HepG2 (cell line): Measurements from ENCODE around the gene PLCL2. TPM values are rescaled to one million over a fixed set of nuclear protein-coding genes. Genes with fewer than 3 reads are reported as not detected.

Source experiments
- ATAC-seq: fragments of 200-7000 bp; cut with Tn5 transposase; 3 replicates; pipeline ENCODE4 v1.9.1; 2020; ENCODE audit warnings: mild to moderate bottlenecking, moderate library complexity
- BruUV-seq: library from RNA; stranded (reverse); fragments of 400-500 nt; replicated peaks from 2 replicates; lab custom pipeline; 2021; lab: Mats Ljungman, UMichigan
- CTCF ChIA-PET: fragments of 300-600 bp; formaldehyde crosslinking; extraction: SDS; loops from one replicate; lab custom pipeline; 2021; ENCODE audit warnings: low total read pairs, inconsistent platforms, low intra/inter-chr PET ratio; lab: Yijun Ruan, JAX
- POLR2A ChIA-PET: fragments of 350-600 bp; sonication (Branson Sonifier 250); formaldehyde crosslinking; loops from one replicate; lab custom pipeline; 2020; ENCODE audit warnings: antibody characterized with exemption, inconsistent platforms; lab: Yijun Ruan, JAX
- DNase-seq: peaks from one replicate; pipeline ENCODE4 v3.0.0-alpha.2; 2015; ENCODE audit warnings: low spot score
- FAIRE-seq: peaks from 3 replicates; lab custom pipeline; 2011; peaks lifted over from hg19 to GRCh38; lab: Jason Lieb, UNC
- H2AFZ ChIP-seq: one replicate; pipeline ENCODE4 v1.6.1; 2011; ENCODE audit warnings: low read length, inconsistent platforms
- H3K27ac ChIP-seq: fragments of 300-600 bp; 3 replicates; pipeline ENCODE4 v1.8.0; 2011; ENCODE audit warnings: mixed run types, mild to moderate bottlenecking, mixed read lengths, low read length, inconsistent platforms; ENCODE audit not compliant: insufficient read depth; ENCODE audit errors: extremely low read length
- H3K27me3 ChIP-seq, 2 experiments: fragments of 200-600 bp in 1 of 2; 2 replicates in 1 of 2; 3 replicates in 1 of 2; pipeline versions ENCODE4 v1.6.0 to v1.8.0; 2011; ENCODE audit warnings: low read length in 2 of 2, mild to moderate bottlenecking in 2 of 2, moderate library complexity in 2 of 2, inconsistent platforms in 1 of 2; ENCODE audit not compliant: insufficient read depth in 2 of 2, control insufficient read depth in 1 of 2
- H3K36me3 ChIP-seq, 2 experiments: fragments of 200-600 bp in 1 of 2; replicated peaks in 1 of 2; 2 replicates in 1 of 2; 3 replicates in 1 of 2; pipeline versions ENCODE4 v1.5.1 to v1.8.0; 2011; ENCODE audit warnings: low read length in 2 of 2, inconsistent platforms in 1 of 2; ENCODE audit not compliant: insufficient read depth in 2 of 2, control insufficient read depth in 1 of 2
- H3K4me1 ChIP-seq: 2 replicates; pipeline ENCODE4 v1.5.1; 2012; ENCODE audit warnings: low read length, inconsistent platforms; ENCODE audit not compliant: insufficient read depth
- H3K4me2 ChIP-seq: 2 replicates; pipeline ENCODE4 v1.6.0; 2011; ENCODE audit warnings: low read depth, low read length, inconsistent platforms
- H3K4me3 ChIP-seq, 3 experiments: fragments of 200-600 bp in 1 of 3; sonication (generic), shearing (Covaris generic) in 1 of 3; replicated peaks in 1 of 3; 2 replicates each; pipeline ENCODE4 v1.5.1; 2011 to 2016; ENCODE audit warnings: low read length in 3 of 3, inconsistent platforms in 2 of 3, low read depth in 2 of 3, mild to moderate bottlenecking in 2 of 3, control low read depth in 1 of 3, mixed read lengths in 1 of 3; ENCODE audit not compliant: insufficient read depth in 1 of 3
- H3K79me2 ChIP-seq: one replicate; pipeline ENCODE4 v1.6.1; 2011; ENCODE audit warnings: low read length, inconsistent platforms; ENCODE audit not compliant: insufficient read depth
- H3K9ac ChIP-seq: 2 replicates; pipeline ENCODE4 v1.6.0; 2011; ENCODE audit warnings: mild to moderate bottlenecking, low read depth, low read length, inconsistent platforms; ENCODE audit not compliant: insufficient read depth
- H3K9me3 ChIP-seq: 2 replicates; pipeline ENCODE4 v1.5.1; 2012; ENCODE audit warnings: mild to moderate bottlenecking, low read length
- H4K20me1 ChIP-seq: 2 replicates; pipeline ENCODE4 v1.6.0; 2011; ENCODE audit warnings: inconsistent platforms, mild to moderate bottlenecking, low read length, moderate library complexity; ENCODE audit not compliant: insufficient read depth
- ARHGAP35 ChIP-seq: sonication (generic); formaldehyde crosslinking; IDR thresholded peaks from 2 replicates; pipeline ENCODE4 v1.9.0; 2022; ENCODE audit warnings: mild to moderate bottlenecking, inconsistent platforms, moderate library complexity, missing genetic modification reagents, borderline replicate concordance
- MXD4 ChIP-seq: IDR thresholded peaks from 2 replicates; pipeline ENCODE4 v1.6.1; 2016; ENCODE audit warnings: mild to moderate bottlenecking, missing biosample characterization, missing genetic modification reagents
- PLRG1 ChIP-seq: fragments of 450-650 bp; conservative IDR thresholded peaks from 2 replicates; pipeline ENCODE4 v1.6.1; 2016
- RAD51 ChIP-seq: fragments of 450-650 bp; IDR thresholded peaks from 2 replicates; pipeline ENCODE4 v1.6.1; 2016; ENCODE audit warnings: borderline replicate concordance
- REPIN1 ChIP-seq: sonication (generic); formaldehyde crosslinking; IDR thresholded peaks from 2 replicates; pipeline ENCODE4 v1.8.0; 2022; ENCODE audit warnings: missing genetic modification reagents, low read depth, mild to moderate bottlenecking, borderline replicate concordance
- SMARCE1 ChIP-seq: fragments of 450-650 bp; IDR thresholded peaks from 2 replicates; pipeline ENCODE4 v1.6.1; 2017; ENCODE audit warnings: borderline replicate concordance
- ZNF224 ChIP-seq: sonication (generic); formaldehyde crosslinking; IDR thresholded peaks from 2 replicates; pipeline ENCODE4 v1.5.0; 2020; ENCODE audit warnings: mild to moderate bottlenecking, missing genetic modification reagents
- ZNF33A ChIP-seq: sonication (generic); formaldehyde crosslinking; IDR thresholded peaks from 2 replicates; pipeline ENCODE4 v1.5.1; 2020; ENCODE audit warnings: missing genetic modification reagents, mild to moderate bottlenecking, moderate library complexity, borderline replicate concordance
- ZNF350 ChIP-seq: sonication (generic); formaldehyde crosslinking; IDR thresholded peaks from 2 replicates; pipeline ENCODE4 v1.4.0; 2020; ENCODE audit warnings: mild to moderate bottlenecking, low read depth, missing genetic modification reagents, borderline replicate concordance
- ZNF451 ChIP-seq: sonication (generic); formaldehyde crosslinking; IDR thresholded peaks from 2 replicates; pipeline ENCODE4 v1.5.0; 2020; ENCODE audit warnings: mild to moderate bottlenecking, missing genetic modification reagents
- WGBS: methylation state at CpG from one replicate; pipeline ENCODE4 v1.1.6; 2017; ENCODE audit warnings: low lambda C conversion rate; 5-methylcytosine and 5-hydroxymethylcytosine counted together
- in situ Hi-C: cut with HindIII; loops from 2 replicates; pipeline ENCODE4 v1.10.0; 2017; ENCODE audit warnings: low pct_unique_long_range_greater_than_20kb; ENCODE audit not compliant: extremely low pct_ligation_motif_present
- intact Hi-C: fragments of 100-400 bp; cut with micrococcal nuclease; formaldehyde crosslinking; loops from one replicate; pipeline ENCODE4 v1.10.0; 2022; ENCODE audit not compliant: unreplicated experiment
- polyA plus RNA-seq, 8 experiments: library from polyadenylated mRNA; depleted of rRNA in 3 of 8; stranded (reverse) in 7 of 8; unstranded in 1 of 8; fragments of >200 nt; fragmentation: Illumina TruSeq in 4 of 8; extraction: Trizol in 4 of 8; gene quantifications; 2 replicates each; pipeline versions ENCODE4 v1.2.1 to v1.2.3, GENCODE V29; 2011 to 2016; ENCODE audit warnings: low read depth in 4 of 8, missing spikeins in 1 of 8, mixed read lengths in 1 of 8; ENCODE audit not compliant: insufficient read depth in 1 of 8
- total RNA-seq, 5 experiments: library from RNA; depleted of rRNA; stranded (reverse); fragments of >200 nt; fragmentation: Illumina TruSeq; extraction: Trizol; gene quantifications; 2 replicates each; pipeline ENCODE4 v1.2.3, GENCODE V29; 2016; ENCODE audit warnings: low read depth in 1 of 5
- TF ChIP-seq, protein P1 (sequence below): IDR thresholded peaks from 2 replicates; pipeline ENCODE4 v1.6.1; 2012; ENCODE audit warnings: inconsistent platforms
- TF ChIP-seq, protein P2 (sequence below): IDR thresholded peaks from 2 replicates; pipeline ENCODE4 v1.6.1; 2016; ENCODE audit warnings: mild to moderate bottlenecking
- TF ChIP-seq, protein P3 (sequence below): IDR thresholded peaks from 2 replicates; pipeline ENCODE4 v1.6.1; 2016; ENCODE audit warnings: control low read depth
- TF ChIP-seq, protein P4 (sequence below): sonication (generic); formaldehyde crosslinking; IDR thresholded peaks from 2 replicates; pipeline ENCODE4 v1.4.0; 2020; ENCODE audit warnings: missing genetic modification reagents
- TF ChIP-seq, protein P5 (sequence below): sonication (generic); formaldehyde crosslinking; conservative IDR thresholded peaks from 2 replicates; pipeline ENCODE4 v1.5.0; 2020; ENCODE audit warnings: missing genetic modification reagents

PLCL2 gene
- total and polyA plus RNA-seq, 2 of the 13 experiments (the other 11 are each of a cell fraction or from before 2014, with no cell fraction given) = not detected

DNA sequence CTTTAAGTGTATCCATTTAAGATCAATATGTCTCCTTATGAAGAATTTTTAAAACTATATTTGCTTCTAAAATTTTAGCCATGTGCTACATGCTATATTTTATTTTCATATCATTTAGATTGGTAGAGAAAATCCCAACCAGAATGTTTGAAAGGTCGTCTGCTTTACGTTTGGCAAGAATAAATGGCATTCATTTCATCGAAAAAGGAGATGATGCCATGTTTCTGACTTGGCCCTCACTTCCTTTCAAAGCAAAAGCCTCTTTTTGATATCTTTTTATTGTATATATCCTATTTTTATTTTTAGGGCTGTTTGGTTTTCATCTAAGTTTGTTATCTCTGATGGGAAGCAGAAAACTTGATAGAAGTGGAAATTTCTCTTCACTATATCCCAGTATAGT is 176.2 kb downstream of the PLCL2 start:
- no peak for TF ChIP-seq RAD51
- no peak for TF ChIP-seq ZNF224 (CRISPR knock-in tag)
- TF ChIP-seq ZNF33A (CRISPR knock-in tag) = no peak
- TF ChIP-seq MXD4 = no peak
- no peak for TF ChIP-seq PLRG1
- no peak for TF ChIP-seq REPIN1 (CRISPR knock-in tag)
- TF ChIP-seq, protein P1, sequence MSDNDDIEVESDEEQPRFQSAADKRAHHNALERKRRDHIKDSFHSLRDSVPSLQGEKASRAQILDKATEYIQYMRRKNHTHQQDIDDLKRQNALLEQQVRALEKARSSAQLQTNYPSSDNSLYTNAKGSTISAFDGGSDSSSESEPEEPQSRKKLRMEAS = no peak
- TF ChIP-seq ARHGAP35 (CRISPR knock-in tag) = no peak
- TF ChIP-seq, protein P2, sequence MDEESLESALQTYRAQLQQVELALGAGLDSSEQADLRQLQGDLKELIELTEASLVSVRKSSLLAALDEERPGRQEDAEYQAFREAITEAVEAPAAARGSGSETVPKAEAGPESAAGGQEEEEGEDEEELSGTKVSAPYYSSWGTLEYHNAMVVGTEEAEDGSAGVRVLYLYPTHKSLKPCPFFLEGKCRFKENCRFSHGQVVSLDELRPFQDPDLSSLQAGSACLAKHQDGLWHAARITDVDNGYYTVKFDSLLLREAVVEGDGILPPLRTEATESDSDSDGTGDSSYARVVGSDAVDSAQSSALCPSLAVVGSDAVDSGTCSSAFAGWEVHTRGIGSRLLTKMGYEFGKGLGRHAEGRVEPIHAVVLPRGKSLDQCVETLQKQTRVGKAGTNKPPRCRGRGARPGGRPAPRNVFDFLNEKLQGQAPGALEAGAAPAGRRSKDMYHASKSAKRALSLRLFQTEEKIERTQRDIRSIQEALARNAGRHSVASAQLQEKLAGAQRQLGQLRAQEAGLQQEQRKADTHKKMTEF (CRISPR knock-in tag) = no peak
- TF ChIP-seq, protein P3, sequence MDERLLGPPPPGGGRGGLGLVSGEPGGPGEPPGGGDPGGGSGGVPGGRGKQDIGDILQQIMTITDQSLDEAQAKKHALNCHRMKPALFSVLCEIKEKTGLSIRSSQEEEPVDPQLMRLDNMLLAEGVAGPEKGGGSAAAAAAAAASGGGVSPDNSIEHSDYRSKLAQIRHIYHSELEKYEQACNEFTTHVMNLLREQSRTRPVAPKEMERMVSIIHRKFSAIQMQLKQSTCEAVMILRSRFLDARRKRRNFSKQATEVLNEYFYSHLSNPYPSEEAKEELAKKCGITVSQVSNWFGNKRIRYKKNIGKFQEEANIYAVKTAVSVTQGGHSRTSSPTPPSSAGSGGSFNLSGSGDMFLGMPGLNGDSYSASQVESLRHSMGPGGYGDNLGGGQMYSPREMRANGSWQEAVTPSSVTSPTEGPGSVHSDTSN (CRISPR knock-in tag) = no peak
- TF ChIP-seq ZNF350 = no peak
- TF ChIP-seq, protein P4, sequence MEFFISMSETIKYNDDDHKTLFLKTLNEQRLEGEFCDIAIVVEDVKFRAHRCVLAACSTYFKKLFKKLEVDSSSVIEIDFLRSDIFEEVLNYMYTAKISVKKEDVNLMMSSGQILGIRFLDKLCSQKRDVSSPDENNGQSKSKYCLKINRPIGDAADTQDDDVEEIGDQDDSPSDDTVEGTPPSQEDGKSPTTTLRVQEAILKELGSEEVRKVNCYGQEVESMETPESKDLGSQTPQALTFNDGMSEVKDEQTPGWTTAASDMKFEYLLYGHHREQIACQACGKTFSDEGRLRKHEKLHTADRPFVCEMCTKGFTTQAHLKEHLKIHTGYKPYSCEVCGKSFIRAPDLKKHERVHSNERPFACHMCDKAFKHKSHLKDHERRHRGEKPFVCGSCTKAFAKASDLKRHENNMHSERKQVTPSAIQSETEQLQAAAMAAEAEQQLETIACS (CRISPR knock-in tag) = no peak
- TF ChIP-seq, protein P5, sequence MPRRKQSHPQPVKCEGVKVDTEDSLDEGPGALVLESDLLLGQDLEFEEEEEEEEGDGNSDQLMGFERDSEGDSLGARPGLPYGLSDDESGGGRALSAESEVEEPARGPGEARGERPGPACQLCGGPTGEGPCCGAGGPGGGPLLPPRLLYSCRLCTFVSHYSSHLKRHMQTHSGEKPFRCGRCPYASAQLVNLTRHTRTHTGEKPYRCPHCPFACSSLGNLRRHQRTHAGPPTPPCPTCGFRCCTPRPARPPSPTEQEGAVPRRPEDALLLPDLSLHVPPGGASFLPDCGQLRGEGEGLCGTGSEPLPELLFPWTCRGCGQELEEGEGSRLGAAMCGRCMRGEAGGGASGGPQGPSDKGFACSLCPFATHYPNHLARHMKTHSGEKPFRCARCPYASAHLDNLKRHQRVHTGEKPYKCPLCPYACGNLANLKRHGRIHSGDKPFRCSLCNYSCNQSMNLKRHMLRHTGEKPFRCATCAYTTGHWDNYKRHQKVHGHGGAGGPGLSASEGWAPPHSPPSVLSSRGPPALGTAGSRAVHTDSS (CRISPR knock-in tag) = no peak
- no peak for TF ChIP-seq SMARCE1
- no peak for TF ChIP-seq ZNF451
- H3K27ac ChIP-seq = no peak overlapping the region
- ChIA-PET CTCF (no interaction called here), POLR2A (no interaction called here)
- H3K79me2 ChIP-seq = no peaks in the 10 kb centered on the region
- H2AFZ ChIP-seq = no peak overlapping the region
- in situ Hi-C loops (no loop called here), intact Hi-C loops (no loop called here)
- FAIRE-seq (no peak), ATAC-seq (no peak), DNase-seq (no peak)
- 3% methylated on average over 3 of the region's 3 CpGs for WGBS
- BruUV-seq = no TSS peak
- no peaks in the 10 kb centered on the region; a peak in 1 of 5 replicates for H3K27me3 ChIP-seq
- no peak overlapping the region for H3K4me2 ChIP-seq
- H3K4me3 ChIP-seq = no peak overlapping the region
- H3K9ac ChIP-seq = no peak overlapping the region
- no peaks in the 10 kb centered on the region for H4K20me1 ChIP-seq
- H3K9me3 ChIP-seq = no peaks in the 10 kb centered on the region
- H3K4me1 ChIP-seq = no peaks in the 10 kb centered on the region
- no peaks in the 10 kb centered on the region for H3K36me3 ChIP-seq
